ENCODE data around the gene RABL2A. TPM values are rescaled to one million over a fixed set of nuclear protein-coding genes. Genes with fewer than 3 reads are reported as not detected.
"Not testable (repeated sequence)": the region's sequence is repeated elsewhere in the genome, so short reads cannot be mapped to it uniquely, and the experiment has no call there.

The RABL2A gene
- total RNA-seq, 1 experiment from 2014 or later = 29.6 TPM

DNA sequence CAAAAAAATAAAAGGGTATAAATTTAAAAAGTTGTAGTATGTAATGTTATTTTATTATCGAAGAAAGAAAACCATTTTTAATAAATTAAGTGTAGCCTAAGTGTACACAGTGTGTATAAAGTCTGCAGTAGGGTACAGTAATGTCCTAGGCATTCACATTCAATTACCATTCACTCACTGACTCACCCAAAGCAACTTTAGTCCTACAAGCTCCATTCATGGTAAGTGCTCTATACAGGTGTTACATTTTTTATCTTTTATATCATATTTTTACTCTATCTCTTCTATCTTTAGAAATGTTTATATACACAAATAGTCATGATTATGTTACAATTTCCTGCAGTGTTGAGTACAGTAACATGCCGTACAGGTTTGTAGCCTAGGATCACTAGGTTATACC, 59.5 kb downstream of the RABL2A start:
- Mint-ChIP-seq H3K27ac (ENCODE audit: unreplicated experiment) (no peak overlapping the region), H3K9me3 (ENCODE audit: low read depth, unreplicated experiment) (no peaks in the 10 kb centered on the region), H3K27me3 (ENCODE audit: unreplicated experiment) (no peaks in the 10 kb centered on the region), H3K4me1 (ENCODE audit: low read depth, unreplicated experiment) (no peaks in the 10 kb centered on the region), H3K36me3 (ENCODE audit: insufficient read depth, unreplicated experiment) (no peaks in the 10 kb centered on the region), H3K4me3 (ENCODE audit: low read depth, unreplicated experiment) (no peak overlapping the region)
- TF ChIP-seq, protein P1, sequence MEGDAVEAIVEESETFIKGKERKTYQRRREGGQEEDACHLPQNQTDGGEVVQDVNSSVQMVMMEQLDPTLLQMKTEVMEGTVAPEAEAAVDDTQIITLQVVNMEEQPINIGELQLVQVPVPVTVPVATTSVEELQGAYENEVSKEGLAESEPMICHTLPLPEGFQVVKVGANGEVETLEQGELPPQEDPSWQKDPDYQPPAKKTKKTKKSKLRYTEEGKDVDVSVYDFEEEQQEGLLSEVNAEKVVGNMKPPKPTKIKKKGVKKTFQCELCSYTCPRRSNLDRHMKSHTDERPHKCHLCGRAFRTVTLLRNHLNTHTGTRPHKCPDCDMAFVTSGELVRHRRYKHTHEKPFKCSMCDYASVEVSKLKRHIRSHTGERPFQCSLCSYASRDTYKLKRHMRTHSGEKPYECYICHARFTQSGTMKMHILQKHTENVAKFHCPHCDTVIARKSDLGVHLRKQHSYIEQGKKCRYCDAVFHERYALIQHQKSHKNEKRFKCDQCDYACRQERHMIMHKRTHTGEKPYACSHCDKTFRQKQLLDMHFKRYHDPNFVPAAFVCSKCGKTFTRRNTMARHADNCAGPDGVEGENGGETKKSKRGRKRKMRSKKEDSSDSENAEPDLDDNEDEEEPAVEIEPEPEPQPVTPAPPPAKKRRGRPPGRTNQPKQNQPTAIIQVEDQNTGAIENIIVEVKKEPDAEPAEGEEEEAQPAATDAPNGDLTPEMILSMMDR (IDR thresholded peaks at IDR 0.05; ENCODE audit: unreplicated experiment) = no peak
- intact Hi-C loops (cut with micrococcal nuclease; ENCODE audit: unreplicated experiment) = no loop called here
- DNase-seq = no peak
- CTCF ChIA-PET = no interaction called here
- no TSS peak for BruUV-seq (replicated peaks)

DNA sequence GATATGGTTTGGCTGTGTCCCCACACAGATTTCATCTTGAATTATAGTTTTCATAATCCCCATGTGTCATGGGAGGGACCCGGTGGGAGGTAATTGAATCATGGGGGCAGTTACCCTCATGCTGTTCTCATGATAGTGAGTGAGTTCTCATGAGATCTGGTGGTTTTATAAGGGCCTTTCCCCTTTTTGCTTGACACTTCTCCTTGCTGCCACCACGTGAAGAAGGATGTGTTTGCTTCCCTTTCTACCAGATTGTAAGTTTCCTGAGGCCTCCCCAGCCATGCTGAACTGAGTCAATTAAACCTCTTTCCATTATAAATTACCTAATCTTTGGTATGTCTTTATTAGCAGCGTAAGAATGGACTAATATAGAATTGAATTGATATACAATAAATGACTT, 63.8 kb downstream of the RABL2A start:
- H3K4me1 Mint-ChIP-seq (ENCODE audit: low read depth, unreplicated experiment); H3K27ac Mint-ChIP-seq (ENCODE audit: unreplicated experiment); CTCF ChIA-PET; H3K27me3 Mint-ChIP-seq (ENCODE audit: unreplicated experiment); H3K36me3 Mint-ChIP-seq (ENCODE audit: insufficient read depth, unreplicated experiment); BruUV-seq (replicated peaks); intact Hi-C loops (cut with micrococcal nuclease; ENCODE audit: unreplicated experiment); H3K4me3 Mint-ChIP-seq (ENCODE audit: low read depth, unreplicated experiment); H3K9me3 Mint-ChIP-seq (ENCODE audit: low read depth, unreplicated experiment); DNase-seq: not testable (repeated sequence)

Small RNA genes within 50 kb of the gene (microRNA-seq; reads per million reads assigned to microRNA genes)
- gene MIR1302-3 = not detected

Other genes with a start within 250 kb of the RABL2A start
- 45.0 and 49.7 TPM in 2 replicates for gene ZNG1B, start 189.6 kb upstream of the RABL2A start, total RNA-seq (2022)
- 0.92 and 1.0 TPM in 2 replicates for gene FOXD4L1, start 128.6 kb upstream of the RABL2A start, total RNA-seq (2022)
- gene SLC35F5, start 129.4 kb downstream of the RABL2A start, total RNA-seq (2022) = 95.1 and 101 TPM in 2 replicates